Fibroblast of villous mesenchyme (primary cell): ENCODE data around the gene DOCK4. TPM values are rescaled to one million over a fixed set of nuclear protein-coding genes. Genes with fewer than 3 reads are reported as not detected.

Experiments used
- DNase-seq: peaks from one replicate; pipeline ENCODE4 v3.0.0-alpha.2; 2010; ENCODE audit warnings: low read depth
- H3K4me3 ChIP-seq: 2 replicates; pipeline ENCODE4 v1.5.1; 2011; ENCODE audit warnings: low read depth, mild to moderate bottlenecking, low read length
- total RNA-seq: library from RNA; depleted of rRNA; stranded (reverse); fragments of >200 nt; gene quantifications from 2 replicates; pipeline ENCODE4 v1.2.3, GENCODE V29; 2012
- TF ChIP-seq, protein P1 (sequence below): IDR thresholded peaks from 2 replicates; pipeline ENCODE4 v1.5.1; 2012; ENCODE audit warnings: low read depth, mild to moderate bottlenecking, low read length; ENCODE audit not compliant: insufficient read depth

The DOCK4 gene
- total RNA-seq, 1 donor, result 43.6 TPM

DNA sequence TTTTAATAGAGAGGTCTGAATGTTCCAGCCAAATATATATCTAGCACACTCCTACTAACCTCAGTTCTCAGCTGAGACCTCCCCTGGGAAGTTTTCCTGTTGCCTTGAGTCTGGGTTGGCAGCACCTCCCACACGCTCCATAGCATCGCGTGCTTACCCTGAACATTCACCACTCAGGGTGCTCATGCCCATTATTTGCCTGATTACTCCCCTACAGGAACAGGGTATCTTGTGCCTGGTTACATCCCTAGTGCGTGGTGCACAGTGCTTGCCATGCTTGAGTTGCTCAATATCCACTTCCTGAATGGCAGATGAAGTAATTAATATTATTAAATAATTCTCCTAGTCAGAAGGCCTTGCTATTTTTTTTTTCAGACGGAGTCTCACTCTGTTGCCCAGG, 374.0 kb downstream of the DOCK4 start:
- no peak for DNase-seq
- H3K4me3 ChIP-seq, result no peak overlapping the region
- TF ChIP-seq, protein P1, sequence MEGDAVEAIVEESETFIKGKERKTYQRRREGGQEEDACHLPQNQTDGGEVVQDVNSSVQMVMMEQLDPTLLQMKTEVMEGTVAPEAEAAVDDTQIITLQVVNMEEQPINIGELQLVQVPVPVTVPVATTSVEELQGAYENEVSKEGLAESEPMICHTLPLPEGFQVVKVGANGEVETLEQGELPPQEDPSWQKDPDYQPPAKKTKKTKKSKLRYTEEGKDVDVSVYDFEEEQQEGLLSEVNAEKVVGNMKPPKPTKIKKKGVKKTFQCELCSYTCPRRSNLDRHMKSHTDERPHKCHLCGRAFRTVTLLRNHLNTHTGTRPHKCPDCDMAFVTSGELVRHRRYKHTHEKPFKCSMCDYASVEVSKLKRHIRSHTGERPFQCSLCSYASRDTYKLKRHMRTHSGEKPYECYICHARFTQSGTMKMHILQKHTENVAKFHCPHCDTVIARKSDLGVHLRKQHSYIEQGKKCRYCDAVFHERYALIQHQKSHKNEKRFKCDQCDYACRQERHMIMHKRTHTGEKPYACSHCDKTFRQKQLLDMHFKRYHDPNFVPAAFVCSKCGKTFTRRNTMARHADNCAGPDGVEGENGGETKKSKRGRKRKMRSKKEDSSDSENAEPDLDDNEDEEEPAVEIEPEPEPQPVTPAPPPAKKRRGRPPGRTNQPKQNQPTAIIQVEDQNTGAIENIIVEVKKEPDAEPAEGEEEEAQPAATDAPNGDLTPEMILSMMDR, result no peak

DNA sequence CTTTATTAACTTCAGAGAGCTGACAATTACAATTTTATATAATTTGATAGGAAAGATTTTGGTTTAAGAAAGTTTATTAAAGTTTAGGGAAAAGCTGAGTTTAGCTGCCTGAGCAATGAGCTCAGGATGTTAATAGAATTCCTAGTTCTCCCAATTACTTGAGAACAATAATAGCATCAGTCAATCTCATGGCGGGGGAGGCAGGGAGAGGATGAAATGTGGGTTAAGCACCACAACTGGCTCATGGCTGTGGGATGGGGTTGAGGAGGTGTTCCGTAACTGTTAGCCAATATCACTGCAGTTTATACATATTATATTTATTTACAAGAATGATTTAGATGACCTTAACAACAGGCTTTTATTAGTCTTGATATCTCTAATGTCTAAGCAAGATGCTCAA, 377.0 kb downstream of the DOCK4 start:
- TF ChIP-seq, protein P1, result no peak
- DNase-seq, result no peak
- H3K4me3 ChIP-seq, result no peak overlapping the region

DNA sequence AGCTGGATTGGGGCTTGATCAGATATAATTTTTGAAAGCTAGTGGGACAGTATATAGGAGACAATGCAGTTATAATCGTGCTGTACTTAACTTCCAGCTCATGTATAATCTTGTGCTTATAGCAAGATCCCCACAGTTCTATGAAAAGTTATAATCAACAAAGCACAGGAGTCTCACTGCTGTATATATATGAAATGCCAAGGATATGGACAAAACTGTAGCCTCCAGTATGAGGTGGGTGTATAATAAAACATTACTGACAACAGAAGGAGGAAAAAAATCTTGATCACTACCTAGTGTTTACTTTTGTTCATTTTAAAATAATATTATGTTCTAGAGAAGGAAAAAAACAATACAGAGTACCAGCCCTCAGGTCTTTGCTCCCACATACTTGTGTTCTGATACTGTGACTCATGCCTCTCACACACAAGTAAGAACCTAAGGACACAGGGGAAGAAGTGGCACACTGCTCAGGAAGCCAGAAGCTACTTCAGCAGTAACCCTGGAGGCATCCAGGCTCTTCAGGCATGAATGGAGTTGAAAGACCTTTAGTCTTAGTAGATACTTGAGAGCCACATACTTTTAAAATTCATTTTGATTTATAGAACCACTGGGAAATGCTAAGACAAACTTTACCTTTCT, 378.2 kb downstream of the DOCK4 start:
- TF ChIP-seq, protein P1, result no peak
- peak; percentile 48 for DNase-seq
- no peak overlapping the region for H3K4me3 ChIP-seq

DNA sequence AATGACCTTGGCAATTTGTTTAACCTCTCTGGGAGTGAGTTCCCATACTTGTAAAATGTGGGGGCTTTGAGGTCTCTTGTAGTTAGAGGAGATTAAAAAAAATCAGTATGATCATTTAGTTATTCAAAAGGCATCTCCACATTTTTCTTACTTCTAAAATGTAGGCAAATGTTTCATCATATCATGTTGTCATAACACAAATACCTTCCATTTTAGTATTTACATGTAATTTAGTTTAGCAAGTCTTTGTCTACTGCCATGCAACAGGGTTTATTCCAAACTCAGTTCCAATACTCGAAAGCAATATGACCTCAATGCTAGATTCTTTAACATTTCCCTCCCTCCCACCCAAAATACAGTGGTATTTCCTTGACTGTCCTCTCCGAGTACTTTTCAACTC, 381.2 kb downstream of the DOCK4 start:
- TF ChIP-seq, protein P1, result no peak
- no peak overlapping the region for H3K4me3 ChIP-seq
- no peak for DNase-seq

DNA sequence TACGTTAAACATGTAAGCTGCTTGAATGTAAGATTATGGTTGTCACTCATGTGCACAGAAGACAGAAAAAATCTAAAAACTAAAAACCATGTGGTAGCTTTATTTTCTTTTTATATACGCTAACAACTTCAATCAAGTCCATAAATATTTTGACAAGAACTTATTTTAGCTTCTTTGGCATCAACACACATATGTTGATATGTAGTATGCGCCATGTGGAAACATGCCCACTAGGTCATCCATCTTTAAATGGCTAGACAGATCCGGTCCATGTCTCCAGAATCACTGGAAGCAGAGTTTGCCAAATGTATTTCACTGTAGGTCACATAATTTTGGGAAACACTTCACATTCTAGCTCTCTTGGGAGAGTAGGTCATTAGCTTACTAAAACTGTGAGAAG, 382.4 kb downstream of the DOCK4 start:
- TF ChIP-seq, protein P1, result no peak
- H3K4me3 ChIP-seq, result no peak overlapping the region
- no peak for DNase-seq

DNA sequence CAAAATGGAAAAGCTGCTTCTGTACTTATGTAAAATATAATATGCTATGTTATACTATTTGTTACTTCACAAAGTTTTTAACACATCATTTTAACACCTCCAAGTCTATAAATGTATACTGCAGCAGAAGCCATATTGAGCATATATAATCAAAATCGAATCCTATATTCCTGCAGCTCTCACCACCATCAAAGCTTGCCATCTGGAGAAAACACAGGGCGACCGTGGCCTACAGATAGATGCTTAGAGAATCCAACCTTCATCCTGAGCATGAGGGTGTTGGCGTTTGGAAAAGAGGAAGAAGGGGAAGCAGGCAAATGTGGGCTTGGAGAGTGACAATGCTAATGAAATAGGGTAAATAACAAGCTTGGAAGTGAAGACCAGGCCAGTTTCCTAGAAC, 385.2 kb downstream of the DOCK4 start:
- DNase-seq, result no peak
- TF ChIP-seq, protein P1, result no peak
- no peak overlapping the region for H3K4me3 ChIP-seq

DNA sequence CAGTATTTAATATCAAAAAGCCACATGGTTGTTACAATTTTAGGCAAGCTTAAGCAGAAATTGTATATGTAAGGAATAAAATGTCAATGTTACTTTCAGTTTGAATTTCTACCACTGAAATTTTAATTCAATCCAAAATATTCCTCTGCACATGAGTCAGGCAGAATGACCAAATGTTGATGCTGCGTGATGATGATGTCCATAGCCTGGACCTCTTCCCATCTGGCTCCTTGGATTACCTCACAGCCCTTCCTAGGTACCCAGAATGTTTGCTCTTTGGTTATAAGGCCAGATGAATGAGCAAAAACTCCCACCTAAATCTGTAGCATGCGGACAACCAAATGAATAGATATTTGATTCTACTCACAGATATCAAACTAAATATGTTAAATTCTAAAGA, 385.6 kb downstream of the DOCK4 start:
- TF ChIP-seq, protein P1, result no peak

More for the DNA sequence above, 385.6 kb downstream of the DOCK4 start:
- DNase-seq, result no peak
- no peak overlapping the region for H3K4me3 ChIP-seq
